Measurements from ENCODE around the gene DNTT.

DNTT gene

DNA sequence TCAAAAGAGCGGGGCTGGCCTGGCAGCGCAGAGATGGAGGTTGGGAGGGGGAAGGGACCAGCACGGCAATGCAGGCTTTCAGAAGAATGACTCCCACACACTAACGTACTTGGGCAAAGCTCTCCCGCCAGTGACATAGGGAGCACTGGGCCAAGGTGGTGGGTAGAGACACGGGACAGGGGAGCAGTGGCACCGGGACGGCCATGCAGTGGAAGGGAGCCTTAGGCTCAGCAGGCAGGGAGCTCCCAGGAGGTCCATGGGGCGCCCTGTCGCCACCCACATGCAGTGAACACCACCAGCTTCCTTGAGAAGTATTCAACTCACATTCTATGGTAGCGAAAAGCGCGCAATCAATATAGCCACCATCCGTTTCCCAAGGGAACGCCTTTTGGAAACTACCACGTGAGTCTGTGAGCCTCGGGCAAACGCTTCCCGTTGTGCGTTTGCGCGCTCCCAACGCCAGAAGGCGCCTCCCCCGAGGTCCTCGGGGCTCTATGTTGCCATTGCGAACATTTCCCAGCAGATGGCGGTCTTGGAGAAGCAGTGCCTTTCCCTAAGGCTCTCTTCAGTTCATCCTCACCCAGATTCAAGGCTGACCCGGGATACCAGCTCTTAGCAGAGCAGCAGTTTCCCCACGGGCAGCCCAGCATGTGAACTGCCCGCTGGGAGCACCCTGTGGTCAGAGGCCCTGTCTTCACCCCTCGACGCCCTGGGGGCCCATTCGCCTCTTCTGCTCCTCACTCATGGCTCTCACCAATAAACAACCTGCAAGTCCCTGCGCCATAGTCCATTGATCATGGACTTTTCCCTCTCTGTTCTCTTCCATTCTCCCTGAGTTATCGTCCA is 71.0 kb downstream of the DNTT start:
- DNase-seq (ENCODE audit: extremely low read depth in 1 of 2, low read depth in 1 of 2): peak; percentile 17 to 47

DNA sequence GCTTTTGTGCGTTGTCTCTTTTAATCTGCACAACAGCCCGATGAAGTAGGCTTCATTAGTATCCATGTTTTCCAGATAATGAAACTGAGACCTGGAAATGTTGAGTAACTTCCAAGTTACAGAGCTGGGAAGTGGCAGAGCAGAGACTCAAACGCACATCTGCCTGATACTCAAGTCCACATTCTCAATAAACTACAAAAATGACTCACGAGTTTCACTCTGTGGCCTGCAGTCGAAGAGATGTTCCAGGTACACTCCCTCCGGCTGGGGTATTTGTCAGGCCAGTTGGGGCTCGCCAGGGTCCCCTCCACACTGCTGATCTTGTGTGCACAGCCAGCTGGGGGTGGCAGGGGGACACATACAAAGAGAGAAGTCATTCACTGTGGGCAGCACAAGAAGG is 72.2 kb downstream of the DNTT start:
- DNase-seq (ENCODE audit: extremely low read depth in 1 of 2, low read depth in 1 of 2): no peak

DNA sequence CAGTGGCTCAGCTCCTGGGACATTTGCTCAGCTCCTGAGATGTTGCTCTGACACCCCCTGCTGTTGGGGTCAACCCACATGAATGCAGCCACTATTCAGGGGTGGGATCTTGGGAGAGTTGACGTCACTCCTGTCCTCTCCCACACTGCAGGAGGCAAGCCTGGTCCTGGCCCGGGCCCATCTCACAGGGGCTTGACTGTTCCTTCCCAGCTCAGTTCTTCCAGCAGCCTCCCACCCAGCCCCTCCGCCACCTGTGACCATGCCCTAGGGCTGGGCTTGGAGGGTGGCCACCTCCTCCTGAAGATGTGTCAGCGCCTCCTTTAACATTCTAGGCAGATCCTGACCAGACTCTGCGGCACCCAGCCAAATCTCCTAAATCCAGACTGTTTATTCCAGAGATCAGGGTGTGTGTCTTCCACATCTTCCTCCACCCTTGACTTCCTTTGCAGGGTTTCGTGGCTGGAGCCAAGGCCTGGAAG is 73.6 kb downstream of the DNTT start:
- no peak for DNase-seq (ENCODE audit: extremely low read depth in 1 of 2, low read depth in 1 of 2)

DNA sequence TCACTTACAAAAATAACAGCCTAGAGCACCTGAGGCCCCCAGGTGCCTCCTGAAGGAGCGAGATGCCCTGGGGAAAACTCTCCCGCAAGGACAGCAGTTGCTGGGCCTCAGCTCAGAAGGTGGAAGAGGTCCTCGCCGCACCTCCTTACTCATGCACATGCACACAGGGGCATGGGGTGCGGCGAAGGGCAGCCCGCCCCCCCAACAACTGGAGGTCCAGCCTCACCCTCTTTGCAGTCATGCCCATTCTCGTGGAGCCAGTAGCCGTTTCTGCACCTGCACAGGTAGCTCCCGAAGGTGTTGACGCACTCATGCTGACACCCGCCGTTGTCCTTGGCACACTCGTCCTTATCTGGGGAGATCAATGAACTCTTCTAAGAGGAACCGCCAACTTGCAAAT is 74.5 kb downstream of the DNTT start:
- no peak for DNase-seq (ENCODE audit: extremely low read depth in 1 of 2, low read depth in 1 of 2)

DNA sequence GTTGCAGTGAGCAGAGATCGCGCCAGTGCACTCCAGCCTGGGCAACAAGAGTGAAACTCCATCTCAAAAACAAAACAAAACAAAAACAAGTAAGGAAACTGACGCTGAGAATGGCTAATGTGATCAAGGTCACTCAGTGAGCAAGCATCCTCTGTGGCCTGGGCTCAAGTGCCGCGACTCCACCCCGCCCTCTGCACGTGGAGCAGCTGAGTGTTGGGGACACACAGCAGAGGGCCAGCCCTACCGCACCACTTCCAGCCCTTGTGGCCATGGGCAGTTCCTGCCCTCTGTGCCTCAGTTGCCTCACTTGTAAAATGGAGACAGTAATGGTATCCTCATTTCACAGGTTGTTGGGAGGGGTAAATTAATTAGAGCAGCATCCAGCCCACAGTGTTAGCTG is 75.5 kb downstream of the DNTT start:
- DNase-seq (ENCODE audit: extremely low read depth in 1 of 2, low read depth in 1 of 2): no peak

DNA sequence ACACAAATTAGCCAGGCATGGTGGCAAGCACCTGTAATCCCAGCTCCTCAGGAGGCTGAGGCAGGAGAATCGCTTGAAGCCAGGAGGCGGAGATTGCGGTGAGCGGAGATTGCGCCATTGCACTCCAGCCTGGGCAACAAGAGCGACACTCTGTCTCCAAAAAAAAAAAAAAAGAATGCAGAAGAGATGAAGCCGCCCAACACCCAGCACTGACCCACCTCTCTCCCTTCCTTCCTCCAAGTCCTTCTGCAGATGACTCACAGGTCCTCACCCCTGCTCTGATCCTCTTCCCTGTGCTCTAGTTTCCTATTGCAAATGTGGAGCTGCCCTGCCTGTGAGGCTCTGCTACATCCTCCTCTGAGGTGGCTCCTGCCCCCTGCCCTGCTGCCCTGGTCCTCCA is 76.6 kb downstream of the DNTT start:
- no peak for DNase-seq (ENCODE audit: extremely low read depth in 1 of 2, low read depth in 1 of 2)

DNA sequence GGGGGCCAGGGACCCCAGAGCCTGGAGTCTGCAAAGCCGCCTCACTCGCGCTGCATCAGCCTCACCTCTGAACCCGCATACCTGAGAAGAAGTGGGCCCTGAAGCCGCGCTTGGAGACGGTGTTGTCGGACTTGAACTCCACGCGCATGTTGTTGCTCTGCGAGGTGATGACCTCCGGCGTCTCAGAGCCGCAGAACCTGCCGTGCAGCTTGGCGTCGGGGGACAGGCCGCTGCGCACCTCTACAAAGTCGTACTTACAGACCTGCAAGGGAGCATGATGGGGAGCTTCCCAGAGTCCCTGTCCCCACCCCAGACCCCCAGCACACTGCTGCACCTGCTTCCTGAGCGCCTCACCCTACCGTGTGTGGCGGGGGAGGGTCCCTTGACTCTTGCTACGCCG is 80.3 kb downstream of the DNTT start:
- no peak for DNase-seq (ENCODE audit: extremely low read depth in 1 of 2, low read depth in 1 of 2)

DNA sequence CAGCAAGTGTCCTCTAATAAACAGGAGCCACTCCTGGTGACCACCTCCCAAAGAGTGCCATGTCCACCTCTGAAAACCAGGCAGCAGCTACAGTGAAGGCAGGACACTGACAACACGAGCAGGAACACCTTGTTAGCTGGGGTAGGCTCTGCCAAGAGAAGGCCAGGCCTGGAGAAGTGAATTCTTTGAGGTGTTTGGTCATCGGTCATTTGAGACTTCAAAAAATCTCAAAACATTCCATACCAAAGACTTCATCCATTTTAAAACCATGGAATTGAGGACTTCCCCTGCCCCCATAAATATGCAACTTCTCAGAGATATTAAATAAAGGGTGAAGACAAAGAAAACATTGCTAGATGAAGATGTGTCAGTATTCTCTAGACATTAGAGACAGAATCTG is 82.9 kb downstream of the DNTT start:
- DNase-seq (ENCODE audit: extremely low read depth in 1 of 2, low read depth in 1 of 2): no peak

DNA sequence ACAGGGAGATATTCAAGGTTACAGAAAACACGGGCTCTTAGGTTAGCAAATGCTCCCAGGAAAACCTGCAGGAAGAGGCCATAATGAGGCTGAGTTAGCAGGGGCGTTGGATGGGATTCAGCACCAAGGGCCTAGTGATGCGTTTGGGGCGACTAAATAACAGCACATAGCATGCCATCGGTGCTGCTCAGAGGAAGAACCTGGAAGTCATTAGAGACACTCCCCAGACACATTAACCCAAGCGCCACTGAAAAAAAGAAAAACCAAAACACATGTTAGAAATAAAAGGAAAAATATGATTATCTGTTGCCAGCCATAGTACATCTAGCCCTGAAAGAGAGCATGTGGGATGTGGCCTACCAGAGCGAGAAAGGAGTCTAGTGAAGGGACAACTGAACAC is 83.4 kb downstream of the DNTT start:
- no peak for DNase-seq (ENCODE audit: extremely low read depth in 1 of 2, low read depth in 1 of 2)
